SH-SY5Y (cell line): ENCODE measurements around the gene CAVIN2.

ENCODE experiments used
- GATA2 ChIP-seq: IDR thresholded peaks from 2 replicates; pipeline ENCODE4 v1.6.1; 2011; ENCODE audit warnings: mild to moderate bottlenecking, low read depth, low read length
- GATA3 ChIP-seq: IDR thresholded peaks from 2 replicates; pipeline ENCODE4 v1.6.1; 2011; ENCODE audit warnings: low read depth, mild to moderate bottlenecking, low read length, moderate library complexity

CAVIN2 gene

DNA sequence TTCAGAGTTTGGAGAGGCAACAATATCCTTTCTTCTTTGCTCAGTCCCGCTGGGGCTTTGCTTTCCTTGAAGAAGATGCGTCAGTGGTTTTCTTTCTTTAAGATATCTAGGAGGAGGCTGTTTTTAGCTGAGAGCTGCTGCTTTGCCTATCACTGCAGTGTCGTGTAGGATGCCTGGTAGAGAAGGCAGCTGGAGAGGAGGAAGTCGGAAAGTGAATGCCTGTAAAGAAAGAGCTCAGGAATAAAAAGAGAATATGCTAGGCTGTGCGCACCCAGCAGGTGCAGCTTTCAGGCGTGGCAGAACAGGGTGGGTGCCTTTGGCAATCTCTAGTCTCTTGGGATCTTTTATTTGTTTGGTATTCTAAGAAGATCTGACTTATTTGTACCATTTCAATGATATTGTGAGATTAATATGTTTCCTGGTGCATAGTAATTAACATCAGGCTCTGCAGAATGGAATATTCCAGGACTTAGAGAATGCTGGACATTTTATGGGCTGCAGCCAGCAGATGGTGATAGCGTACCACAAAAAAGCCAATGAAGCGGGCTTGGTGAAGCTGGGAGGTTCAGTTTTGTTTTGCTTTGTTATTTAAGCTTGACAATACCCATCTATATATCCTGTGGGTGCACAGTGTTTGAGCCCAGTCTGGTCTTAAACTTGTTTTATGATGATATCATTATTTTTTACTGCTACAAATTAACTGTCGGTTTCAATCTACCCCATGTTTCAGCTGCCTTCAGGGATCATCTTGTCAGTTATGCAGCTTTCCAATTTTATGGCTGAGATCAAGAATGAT, 34.9 kb downstream of the CAVIN2 start:
- TF ChIP-seq GATA3: no peak
- TF ChIP-seq GATA2: no peak

DNA sequence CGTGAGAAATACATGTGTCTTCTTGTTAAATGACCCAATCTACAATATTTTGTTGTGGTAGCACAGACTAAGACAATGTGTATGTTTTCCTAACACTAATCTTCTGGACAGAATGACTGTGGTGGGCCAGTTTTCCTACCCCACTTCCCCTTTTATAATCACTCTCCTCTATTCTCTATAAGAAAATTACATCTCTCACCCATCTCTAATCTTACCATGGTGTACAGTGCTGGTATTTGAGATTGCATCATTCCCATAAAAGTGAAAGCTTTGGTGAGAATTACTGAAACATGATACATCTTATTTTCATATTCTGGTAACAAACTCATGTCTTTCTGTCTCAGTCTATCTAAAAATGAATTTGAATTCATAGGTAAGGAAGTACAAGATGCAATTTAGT, 40.5 kb downstream of the CAVIN2 start:
- TF ChIP-seq GATA3 (no peak), GATA2 (no peak)

DNA sequence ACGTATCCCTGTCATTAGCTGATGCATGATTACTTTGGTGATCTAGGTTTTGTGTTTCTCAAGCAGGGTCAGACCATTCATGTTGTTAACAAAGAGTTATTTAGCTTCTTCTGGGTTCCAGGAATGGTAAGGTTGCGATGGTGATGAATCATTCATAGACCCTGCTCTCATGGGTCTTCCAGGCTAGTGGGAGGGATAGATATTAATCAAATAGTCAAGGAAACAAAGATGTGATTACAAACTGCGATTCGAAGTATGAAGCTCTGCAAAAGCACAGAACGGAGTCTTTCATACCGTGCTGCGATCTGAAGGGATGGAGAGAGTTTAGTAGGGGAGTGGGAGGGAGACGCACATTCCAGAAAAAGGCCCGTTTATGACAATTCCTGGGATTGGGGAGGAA, 42.1 kb downstream of the CAVIN2 start:
- no peak for TF ChIP-seq GATA2

DNA sequence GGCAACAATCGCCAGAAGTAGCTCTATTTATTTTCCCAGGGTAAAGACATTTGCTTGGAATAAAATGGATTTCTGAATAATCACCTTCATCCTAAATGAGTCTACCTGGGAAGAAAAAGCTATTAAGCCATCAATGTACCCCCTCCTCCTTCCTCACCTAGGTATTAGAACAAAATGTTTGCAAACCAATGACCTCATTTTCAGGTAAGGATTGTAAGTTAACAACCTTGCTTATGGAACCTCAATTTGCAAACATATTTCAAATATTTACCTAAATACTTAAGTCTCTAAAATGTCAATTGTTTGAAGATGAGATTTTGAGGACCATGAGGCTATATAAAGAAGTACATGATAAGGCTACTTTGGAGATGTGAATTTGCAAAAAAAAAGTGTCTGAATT, 43.9 kb downstream of the CAVIN2 start:
- no peak for TF ChIP-seq GATA3
- TF ChIP-seq GATA2: no peak

DNA sequence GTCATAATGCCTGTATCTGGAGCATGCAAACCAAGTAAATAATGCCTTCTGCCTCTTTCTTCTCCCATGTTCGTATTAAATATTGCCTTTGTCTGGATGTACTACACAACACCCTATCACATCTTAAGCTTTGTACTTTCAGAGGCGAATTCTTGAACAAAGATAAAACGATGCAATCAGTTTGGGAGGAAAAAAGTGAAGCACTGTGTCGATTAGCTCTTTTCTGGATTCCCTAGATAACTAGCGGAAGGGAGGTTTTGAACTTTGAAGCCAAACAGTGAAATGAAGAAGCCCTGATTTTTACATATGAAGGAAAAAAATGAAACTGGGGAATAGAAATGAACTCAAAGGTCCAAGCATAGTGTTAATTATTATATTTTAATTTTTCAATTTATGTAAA, 44.7 kb downstream of the CAVIN2 start:
- TF ChIP-seq GATA2 (no peak), GATA3 (no peak)

DNA sequence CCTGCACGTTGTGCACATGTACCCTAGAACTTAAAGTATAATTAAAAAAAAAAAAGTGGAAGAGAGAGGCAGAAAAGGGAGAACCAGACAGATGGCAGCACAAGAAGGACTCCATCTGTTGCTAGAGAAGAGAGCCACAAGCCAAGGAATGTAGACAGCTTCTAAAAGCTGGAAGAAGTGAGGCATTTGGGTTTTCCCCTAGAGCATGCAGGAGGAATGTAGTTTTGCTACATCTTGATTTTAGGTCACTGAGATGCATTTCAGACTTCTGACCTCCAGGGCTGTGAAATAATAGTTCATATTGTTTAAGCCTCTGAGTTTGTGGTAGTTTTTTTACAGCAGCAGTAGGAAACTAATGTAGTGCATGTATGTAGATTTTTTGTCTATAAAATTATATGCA, 46.0 kb downstream of the CAVIN2 start:
- TF ChIP-seq GATA3 (no peak), GATA2 (no peak)

DNA sequence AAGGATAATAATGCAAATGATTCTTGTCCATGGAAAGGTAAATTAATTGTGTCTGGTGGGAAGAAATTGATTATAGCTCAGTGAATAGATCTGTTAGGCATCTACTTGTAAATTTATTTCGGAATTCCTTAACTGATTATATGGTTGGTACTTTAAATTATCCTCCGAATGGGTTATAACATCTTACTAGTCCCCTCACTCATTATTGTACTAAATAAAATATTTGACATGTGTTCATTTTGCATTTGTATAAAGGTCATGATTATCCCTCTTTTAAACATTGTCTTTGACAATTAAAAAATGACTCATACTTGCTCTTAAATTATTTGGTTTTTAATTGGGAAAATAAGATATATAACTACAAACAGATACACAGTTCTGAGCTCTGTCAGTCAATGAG, 47.4 kb downstream of the CAVIN2 start:
- no peak for TF ChIP-seq GATA2
- no peak for TF ChIP-seq GATA3

DNA sequence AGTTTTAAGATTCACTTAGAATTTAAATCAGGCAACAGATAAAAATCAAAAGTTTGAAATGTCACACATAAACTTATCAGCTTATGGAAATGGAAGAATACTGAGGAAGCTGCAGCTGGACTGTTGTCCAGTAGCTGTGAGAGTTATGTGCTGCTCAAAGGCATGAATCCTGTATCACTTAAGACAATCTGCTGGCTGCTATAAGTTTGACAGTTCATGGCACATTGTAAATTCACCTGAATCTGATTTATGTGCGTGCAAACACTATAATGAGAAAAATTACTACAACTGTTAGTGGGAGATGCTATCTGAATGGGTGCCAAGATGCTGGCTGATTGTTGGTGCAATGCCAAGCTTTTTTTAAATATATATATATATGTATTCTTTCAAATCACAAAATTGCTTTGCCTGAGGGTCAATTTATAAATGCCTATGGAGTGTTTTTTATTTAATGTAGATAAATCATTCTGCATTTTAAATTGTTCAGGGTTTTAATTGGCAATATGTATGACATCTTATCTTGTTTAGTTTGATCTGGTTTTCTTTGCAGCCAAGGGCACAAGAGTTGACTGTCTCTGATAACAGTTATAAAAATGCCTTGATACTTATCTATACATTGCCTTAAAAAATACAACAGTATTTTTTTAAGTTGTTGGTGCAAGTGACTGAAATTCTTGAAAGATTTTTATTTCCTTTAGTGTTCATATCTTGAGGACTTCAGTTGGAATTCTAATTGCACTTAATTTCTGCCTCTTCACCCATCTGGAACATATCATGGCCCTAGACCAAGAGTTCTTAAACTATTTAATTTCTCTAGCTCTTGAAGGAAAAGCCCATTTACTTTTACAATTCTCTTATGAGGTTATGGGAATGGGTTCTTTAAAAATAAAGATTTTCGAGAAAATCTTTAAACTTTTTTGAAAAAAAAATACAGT, 48.7 kb downstream of the CAVIN2 start:
- TF ChIP-seq GATA3 (peak; percentile 64; the same call in 1 of the 2 replicates), GATA2 (peak; percentile 64; the same call in 1 of the 2 replicates)

DNA sequence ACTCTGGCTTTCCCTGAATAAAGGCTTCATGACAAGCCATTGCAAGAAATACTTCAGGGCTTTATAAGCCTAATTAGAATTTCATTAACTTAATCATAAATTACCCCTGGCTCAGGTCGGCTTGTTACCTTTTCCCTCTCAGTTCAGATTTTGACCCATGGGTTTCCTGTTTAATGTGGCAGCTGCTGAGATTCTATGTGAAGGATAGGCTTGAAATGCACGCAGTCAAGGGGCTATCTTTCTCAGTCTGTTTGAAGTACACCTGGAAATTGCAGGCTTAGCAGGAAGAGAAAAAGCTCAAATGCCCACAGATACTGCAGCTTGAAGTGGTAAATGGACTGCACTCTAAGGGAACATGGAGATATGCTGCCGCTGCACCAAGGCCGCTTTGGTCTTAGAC, 49.4 kb downstream of the CAVIN2 start:
- no peak for TF ChIP-seq GATA3
- TF ChIP-seq GATA2: no peak

DNA sequence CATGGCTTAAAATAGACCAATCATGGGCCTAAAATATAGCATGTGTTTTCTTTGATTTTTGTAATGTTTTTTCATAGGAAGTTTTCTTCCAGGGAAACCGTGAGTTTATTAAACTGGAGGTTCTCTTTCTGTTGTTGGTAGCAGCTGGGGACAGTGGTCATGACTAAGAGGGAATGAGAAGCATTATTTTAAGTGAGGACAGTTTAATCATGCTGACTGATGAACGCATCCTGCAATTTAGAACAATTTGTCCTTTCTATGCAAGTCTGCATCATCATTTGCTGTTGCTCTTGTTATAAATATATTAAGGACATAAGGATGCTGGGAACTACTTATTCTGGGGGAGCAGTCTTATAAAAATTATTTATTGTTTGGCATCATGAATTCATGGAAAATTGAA, 51.2 kb downstream of the CAVIN2 start:
- TF ChIP-seq GATA2: no peak
- TF ChIP-seq GATA3: no peak

DNA sequence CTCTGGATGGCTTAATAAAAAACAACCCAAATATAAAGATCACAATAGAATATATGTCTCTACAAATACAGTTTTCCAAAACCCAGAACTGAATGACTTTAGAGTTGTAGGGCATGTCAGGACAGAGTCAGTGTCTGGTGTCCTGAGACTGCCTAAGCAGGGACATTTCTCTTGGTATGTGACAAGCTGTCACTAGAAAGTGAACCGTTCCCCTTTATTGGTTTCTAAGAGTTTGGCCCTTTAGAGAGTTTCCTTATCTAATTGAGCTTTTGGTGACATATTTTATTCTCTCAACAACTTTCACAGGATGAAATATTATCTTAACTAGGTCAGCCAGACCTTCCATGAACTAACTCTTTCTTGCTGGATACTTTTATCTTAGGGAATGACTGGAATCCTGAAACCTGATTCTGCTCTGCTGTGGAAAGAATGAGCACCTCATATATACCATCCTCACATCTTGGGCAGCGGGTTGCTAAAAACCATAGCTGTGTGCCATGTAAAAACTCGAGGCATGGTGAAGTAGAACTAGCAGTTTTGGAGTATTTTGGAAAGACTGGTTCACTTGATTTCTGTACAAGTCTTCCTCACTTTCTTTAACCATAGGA, 54.8 kb downstream of the CAVIN2 start:
- TF ChIP-seq GATA3 (no peak), GATA2 (no peak)

DNA sequence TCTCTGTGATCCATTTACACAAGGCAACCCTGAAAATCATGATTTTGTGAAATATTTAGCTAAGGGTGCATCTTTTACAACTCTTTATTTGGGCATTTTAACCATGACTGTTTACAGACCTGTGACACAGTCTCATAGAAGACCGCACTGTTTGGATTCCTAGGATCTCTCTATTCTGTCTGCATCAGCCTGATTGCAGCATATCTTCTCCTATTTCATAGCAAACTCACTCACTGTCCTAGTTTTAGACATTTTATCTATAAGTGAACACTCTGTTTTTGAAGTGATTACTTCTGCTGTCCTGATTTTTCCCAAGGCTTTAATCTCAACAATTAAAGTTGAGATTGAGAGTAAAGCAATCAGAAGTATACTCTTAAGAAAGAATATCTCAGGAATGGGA, 56.2 kb downstream of the CAVIN2 start:
- TF ChIP-seq GATA3 (no peak), GATA2 (no peak)

DNA sequence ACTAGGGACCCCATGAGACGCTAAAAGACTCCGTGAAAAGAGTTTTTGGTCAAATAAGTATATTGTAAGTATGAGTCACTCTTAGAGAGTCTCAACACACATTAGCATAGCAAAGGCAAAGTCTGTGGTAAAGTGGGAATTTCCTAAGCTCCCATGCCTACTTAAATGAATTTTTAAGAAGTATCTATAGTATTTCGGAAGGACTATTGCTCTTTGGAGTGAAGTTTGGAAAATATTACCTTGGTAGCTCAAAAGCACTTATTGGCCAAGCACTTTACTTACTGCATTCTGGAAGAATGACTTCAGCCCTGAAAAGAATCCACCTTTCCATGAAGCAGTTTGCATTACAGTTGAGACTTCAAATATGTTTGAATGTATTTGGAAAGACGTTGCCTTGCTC, 57.1 kb downstream of the CAVIN2 start:
- TF ChIP-seq GATA2: no peak
- no peak for TF ChIP-seq GATA3

DNA sequence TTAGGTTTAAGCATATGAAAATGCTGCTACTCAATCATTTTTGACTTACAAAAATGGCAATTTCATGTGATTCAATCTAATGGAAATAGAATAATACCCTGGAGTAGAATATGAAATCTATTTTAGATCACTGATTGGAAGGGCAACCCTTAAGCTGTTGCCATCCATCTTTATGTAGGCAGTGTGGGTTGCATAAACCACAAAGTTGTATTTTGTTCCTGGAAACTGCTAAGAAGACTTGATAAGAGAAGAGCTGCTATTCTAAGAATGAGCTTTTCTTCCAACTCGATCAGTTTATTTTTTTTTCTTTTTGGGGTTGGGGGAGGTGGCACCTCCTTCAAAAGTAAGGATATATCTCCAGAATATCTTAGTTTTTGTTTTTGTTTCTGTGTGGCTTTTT, 60.2 kb downstream of the CAVIN2 start:
- TF ChIP-seq GATA3 (no peak), GATA2 (no peak)
